HG03064 (cell line): ENCODE data around the gene PPP3CA.
"Not testable (repeated sequence)": the region's sequence is repeated elsewhere in the genome, so short reads cannot be mapped to it uniquely, and the experiment has no call there.

ENCODE experiments used
- ATAC-seq: cut with Tn5 transposase; IDR thresholded peaks from one replicate; pipeline ENCODE4 v1.9.1; 2021; ENCODE audit warnings: low read depth; ENCODE audit not compliant: unreplicated experiment

PPP3CA gene

DNA sequence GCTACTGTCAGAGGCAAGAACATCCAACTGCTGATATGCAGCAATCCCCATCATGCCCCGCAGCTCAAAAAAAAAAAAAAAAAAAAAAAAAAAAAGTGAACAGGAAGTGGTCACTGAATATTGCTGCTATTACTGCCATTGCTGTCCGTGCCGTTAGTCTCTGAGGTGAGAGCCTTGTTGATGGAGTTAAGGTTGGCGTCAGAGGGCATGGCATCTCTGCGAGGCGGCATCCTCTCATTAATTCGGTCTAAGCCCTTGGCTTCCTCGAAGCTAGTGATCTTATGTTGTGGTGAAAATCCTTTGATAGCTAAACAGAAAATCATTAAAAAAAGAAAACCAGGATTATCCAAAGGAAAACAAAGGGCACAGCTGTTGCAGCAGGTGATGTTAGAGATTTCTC is 321.6 kb downstream of the PPP3CA start:
- no peak for ATAC-seq

- ATAC-seq: no peak
These were observed 324.9 kb downstream of the PPP3CA start for GRCh38 chr4:101022151-101023024.

DNA sequence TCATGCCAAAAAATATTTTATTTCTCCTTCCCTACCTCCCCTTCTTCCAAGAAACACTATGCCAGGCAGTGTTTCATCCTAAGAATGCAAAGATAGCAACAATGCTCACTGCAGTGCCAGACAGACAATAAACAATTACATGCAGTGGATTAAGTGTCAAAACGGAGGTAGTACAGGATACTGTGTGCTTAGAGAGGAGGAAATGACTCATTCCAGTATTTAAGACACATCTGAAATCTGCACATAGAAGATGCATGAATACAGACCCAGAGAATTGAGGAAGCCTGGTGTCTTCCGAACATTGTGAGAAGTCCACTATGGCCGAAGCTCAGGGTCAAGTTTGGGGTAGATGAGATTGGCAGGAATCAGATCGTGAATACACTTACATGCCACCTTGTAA is 326.4 kb downstream of the PPP3CA start:
- ATAC-seq: peak; percentile 52

GRCh38 chr4:101019941-101020401 is 327.4 kb downstream of the PPP3CA start:
- ATAC-seq: peak; percentile 63

DNA sequence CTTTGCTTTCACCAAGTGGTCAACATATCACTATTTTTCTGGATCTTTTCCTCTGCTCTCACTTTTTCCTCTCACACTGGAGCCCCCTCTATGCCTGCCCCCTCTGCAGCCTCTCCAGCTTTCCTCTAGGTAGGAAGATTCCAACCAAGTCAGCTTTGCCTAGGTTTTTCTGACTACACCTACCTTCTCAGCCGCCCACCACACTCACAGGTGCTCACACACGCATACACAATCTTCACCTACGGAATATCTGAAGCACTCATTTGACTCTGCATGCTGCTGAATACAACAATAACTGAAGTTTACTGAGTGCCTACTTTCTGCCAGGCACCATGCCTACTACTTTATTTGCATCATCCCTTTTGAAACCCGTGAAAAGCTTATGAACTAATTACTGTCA is 328.0 kb downstream of the PPP3CA start:
- no peak for ATAC-seq

- peak; percentile 46 for ATAC-seq
These were observed 328.5 kb downstream of the PPP3CA start for GRCh38 chr4:101018836-101019235.

DNA sequence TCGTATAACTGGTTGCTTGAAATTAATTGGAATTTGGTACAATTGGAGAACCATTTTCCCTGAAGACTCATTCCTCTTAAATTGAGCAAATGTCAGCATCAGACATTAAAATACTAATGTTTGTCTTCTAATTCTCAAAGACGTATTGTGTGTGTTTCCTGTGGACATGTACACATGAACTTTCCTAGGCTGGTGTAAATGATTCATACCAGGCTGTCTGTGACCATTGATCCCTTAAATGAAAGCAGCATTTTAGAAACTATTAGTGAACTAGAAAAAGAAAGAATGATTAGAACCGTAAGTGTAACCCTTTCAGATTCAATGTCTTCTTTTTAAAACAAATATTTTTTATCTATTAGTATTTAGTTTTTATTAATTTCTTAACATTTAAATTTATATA is 332.9 kb downstream of the PPP3CA start:
- ATAC-seq: peak; percentile 47

DNA sequence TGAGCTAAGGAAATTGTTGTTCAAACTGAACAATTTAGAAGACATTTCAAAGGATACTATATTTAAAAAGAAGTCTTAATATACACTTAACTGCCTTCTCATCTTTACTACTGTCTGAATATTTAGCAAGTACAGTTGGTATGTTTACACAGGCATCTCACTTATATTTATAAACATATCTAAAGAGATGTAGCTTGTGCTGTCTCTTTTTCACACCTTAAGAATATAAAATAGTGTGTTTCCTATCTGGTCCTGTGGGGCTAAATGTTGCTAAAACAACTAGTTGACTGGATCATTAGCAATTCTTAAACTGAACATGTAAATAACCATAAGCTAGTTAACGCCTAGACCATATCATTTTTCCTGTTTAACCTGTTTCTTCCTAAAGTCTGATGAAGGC is 336.3 kb downstream of the PPP3CA start:
- ATAC-seq: no peak

DNA sequence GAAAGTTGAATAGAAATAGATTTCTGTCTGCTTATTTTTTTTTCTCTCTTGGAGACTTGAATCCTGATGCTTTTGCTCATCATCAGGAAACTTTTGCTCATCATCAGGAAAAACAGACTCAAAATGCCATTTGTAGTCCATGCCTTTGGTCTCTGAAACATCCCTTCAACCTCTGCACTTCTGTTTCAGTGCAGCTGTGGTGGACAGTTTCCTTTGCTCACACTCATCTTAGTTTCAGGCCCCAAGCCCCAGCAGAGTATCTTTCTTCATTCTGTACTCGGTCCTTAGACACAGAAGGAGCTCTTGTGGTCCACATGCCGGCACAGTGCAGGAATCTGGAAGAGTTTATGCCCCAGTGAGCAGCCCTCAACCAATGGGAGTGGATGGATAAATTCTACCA is 337.9 kb downstream of the PPP3CA start:
- ATAC-seq: peak; percentile 69

DNA sequence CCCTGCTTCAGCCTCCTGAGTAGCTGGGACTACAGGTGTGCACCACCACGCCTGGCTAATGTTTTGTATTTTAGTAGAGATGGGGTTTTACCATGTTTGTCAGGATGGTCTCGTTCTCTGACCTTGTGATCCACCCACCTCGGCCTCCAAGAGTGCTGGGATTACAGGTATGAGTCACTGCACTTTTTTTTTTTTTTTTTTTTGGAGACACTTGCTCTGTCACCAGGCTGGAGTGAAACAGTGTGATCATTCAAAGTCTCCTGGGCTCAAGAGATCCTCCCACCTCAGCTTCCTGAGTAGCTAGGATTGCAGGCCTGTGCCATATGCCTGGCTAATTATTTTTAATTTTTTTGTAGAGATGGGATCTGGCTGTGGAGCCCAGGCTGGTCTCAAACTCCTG is 338.8 kb downstream of the PPP3CA start:
- ATAC-seq: no peak

- no peak for ATAC-seq
These were observed 341.7 kb downstream of the PPP3CA start for GRCh38 chr4:101005659-101006058.

DNA sequence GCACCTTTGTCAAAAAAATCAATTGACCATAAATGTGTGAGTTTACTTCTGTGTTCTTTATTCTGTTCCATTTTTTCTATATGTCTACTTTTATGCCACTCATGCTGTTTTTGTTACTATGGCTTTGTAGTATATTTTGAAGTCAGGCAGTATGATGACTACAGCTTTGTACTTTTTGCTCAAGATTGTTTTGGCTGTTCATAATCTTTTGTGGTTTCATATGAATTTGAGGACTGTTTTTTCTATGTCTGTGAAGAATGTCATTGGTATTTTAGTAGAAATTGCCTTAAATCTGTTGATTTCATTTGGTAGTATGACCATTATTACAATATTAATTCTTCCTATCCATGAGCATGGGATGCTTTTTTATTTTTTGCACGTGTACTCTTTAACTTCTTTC is 346.8 kb downstream of the PPP3CA start:
- no peak for ATAC-seq

GRCh38 chr4:100995671-100996070 is 351.7 kb downstream of the PPP3CA start:
- ATAC-seq: no peak

DNA sequence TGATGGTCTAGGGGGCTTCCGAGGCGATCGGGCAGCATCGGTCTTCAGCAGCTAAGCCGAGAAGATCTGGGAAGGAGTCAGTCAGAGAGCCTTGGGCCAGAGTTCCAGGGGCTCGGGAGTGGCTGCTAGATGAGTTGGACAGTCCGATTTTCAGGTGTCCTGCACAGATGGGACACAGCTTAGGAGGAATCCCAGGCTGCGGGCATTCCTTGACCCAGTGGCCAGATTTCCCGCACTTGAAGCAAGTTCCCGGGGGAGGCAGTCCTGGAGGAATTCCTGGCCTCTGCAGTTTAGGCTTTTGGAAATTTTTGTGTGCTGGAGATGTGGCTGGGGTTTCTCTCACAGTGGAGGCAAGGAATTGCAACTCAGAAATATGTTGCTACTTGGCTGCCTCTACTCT is 352.3 kb downstream of the PPP3CA start:
- ATAC-seq: not testable (repeated sequence)

GRCh38 chr4:100991332-100992069 is 355.8 kb downstream of the PPP3CA start:
- ATAC-seq: not testable (repeated sequence)

DNA sequence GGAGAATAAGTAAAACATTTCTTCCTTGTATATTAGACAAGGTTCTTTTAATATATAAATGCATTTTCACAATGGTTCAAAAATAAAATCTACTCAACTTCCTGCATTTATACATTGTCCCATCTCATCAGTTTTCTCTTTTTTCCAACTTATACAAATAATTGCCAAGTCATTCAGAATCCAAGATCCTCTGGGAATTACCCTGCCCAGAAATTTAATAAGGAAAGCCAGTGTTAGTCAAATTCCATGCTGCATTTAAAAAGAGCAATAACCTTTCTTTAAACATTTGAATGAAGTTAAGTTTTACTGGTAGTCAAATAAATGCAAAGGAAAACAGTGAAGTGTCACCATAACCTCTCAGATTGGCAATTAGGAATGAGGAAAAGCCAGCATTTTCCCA is 357.9 kb downstream of the PPP3CA start:
- ATAC-seq: no peak

GRCh38 chr4:100988876-100989275 is 358.4 kb downstream of the PPP3CA start:
- ATAC-seq: no peak

DNA sequence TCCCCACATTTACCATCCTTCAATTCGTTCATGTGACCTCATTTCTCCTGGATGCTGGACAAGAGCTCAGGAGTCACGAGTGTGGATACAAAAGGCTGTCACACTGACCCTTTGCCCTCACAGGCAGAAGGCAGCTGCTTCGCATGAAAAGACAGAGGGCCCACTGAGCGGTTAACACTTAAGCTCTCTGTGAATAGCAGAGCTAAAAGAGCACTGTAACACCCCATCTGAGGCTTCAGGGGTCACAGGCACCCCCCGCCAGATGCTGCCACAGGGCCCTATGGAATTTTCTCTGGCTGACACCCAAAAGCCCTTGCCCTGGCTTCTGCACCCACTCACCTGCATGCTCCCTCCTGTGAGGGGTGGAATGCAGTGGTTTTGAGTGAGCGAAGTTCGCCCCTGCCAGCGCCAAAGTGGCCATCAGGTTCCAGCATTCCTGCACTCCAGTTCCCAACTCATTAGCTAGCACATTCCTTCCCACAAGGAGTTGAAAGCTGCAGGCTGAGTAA is 360.9 kb downstream of the PPP3CA start:
- ATAC-seq: no peak

DNA sequence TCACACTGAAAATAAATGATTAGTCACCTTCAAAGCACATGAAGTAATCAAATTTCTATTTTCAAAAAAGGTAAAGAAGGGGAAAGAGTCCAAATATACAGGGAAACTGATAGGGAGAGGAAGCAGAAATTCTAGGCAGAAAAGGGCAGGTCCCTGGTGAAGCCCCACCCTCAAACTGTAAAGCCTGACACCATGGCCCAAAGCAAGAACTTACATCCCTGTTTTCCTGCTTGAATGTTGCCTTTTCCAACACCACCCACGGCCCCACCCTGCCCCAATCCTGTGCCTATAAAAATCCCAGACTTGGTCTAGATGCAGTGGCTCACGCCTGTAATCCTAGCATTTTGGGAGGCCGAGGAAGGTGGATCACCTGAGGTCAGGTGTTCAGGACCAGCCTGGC is 361.8 kb downstream of the PPP3CA start:
- ATAC-seq: no peak

GRCh38 chr4:100984901-100985300 is 362.4 kb downstream of the PPP3CA start:
- ATAC-seq: no peak

GRCh38 chr4:100983426-100983825 is 363.9 kb downstream of the PPP3CA start:
- no peak for ATAC-seq

DNA sequence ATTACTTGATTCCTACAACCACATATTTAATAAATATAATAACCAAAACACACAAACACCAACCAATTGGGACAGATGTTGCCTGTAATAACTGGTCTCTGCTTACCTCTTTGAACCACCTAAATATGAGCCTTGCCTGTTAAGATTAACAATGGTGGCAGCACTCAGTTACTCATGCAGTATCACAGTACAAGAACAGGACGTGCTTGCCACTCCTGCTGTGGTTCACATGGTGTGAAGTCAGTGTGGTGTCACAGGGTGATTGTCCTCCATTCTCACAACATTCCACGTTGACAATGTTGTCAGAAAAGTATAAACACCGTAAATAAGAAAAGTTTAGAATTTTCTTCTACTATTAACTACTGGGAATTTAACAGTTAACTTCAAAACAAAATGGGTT is 365.0 kb downstream of the PPP3CA start:
- no peak for ATAC-seq
